HG02970 (cell line): ENCODE data around the gene LYPD1.

Experiments
- ATAC-seq: cut with Tn5 transposase; IDR thresholded peaks from one replicate; pipeline ENCODE4 v1.9.1; 2021; ENCODE audit warnings: mild to moderate bottlenecking, moderate library complexity, moderate number of reproducible peaks; ENCODE audit not compliant: unreplicated experiment, low FRiP score

LYPD1 gene

GRCh38 chr2:132638313-132639040, 31.5 kb downstream of the LYPD1 start:
- ATAC-seq, result no peak

GRCh38 chr2:132636346-132636745, 33.7 kb downstream of the LYPD1 start:
- no peak for ATAC-seq

- ATAC-seq, result no peak
Observed at GRCh38 chr2:132633635-132634034, 36.4 kb downstream of the LYPD1 start.

- ATAC-seq, result no peak
Observed at GRCh38 chr2:132632000-132632649, 37.9 kb downstream of the LYPD1 start.

GRCh38 chr2:132627536-132627935, 42.5 kb downstream of the LYPD1 start:
- no peak for ATAC-seq

GRCh38 chr2:132623096-132623839, 46.7 kb downstream of the LYPD1 start:
- no peak for ATAC-seq

- ATAC-seq, result no peak
Observed at GRCh38 chr2:132621131-132621875, 48.7 kb downstream of the LYPD1 start.

GRCh38 chr2:132620115-132620514, 49.9 kb downstream of the LYPD1 start:
- ATAC-seq, result no peak

GRCh38 chr2:132618734-132619133, 51.3 kb downstream of the LYPD1 start:
- ATAC-seq, result no peak

- ATAC-seq, result no peak
Observed at GRCh38 chr2:132617989-132618388, 52.0 kb downstream of the LYPD1 start.

GRCh38 chr2:132615329-132616085, 54.5 kb downstream of the LYPD1 start:
- no peak for ATAC-seq

GRCh38 chr2:132611719-132612118, 58.3 kb downstream of the LYPD1 start:
- ATAC-seq, result no peak

- no peak for ATAC-seq
Observed at GRCh38 chr2:132609101-132609890, 60.7 kb downstream of the LYPD1 start.

GRCh38 chr2:132608311-132608710, 61.7 kb downstream of the LYPD1 start:
- ATAC-seq, result no peak

GRCh38 chr2:132607426-132608090, 62.4 kb downstream of the LYPD1 start:
- ATAC-seq, result no peak

GRCh38 chr2:132606649-132607048, 63.4 kb downstream of the LYPD1 start:
- no peak for ATAC-seq

- ATAC-seq, result no peak
Observed at GRCh38 chr2:132605236-132606180, 64.5 kb downstream of the LYPD1 start.

GRCh38 chr2:132604561-132604960, 65.4 kb downstream of the LYPD1 start:
- no peak for ATAC-seq
